HG03064 (cell line): ENCODE measurements around the gene ITGB8.

Experiments
- ATAC-seq: cut with Tn5 transposase; IDR thresholded peaks from one replicate; pipeline ENCODE4 v1.9.1; 2021; ENCODE audit warnings: low read depth; ENCODE audit not compliant: unreplicated experiment

Gene ITGB8

DNA sequence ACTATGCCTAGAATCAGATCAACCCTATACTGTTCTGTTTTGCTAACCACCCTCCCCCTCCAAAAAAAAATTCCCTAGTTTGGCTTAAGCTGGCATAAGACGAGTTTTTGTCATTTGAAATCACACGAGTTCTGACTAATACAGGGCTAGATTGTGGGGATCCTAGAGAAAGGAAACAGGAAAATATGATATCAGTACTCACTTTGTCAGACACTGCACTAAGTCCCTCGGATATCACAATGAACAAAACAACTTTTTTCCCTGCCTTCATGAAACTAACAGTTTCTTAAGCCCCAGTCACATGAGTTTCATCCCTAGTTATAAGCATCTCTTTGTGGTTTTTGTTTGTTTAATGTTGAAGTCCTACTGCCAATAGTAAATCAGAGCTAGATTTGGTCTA, 118.5 kb downstream of the ITGB8 start:
- no peak for ATAC-seq

- no peak for ATAC-seq
Observed at GRCh38 chr7:20450536-20450935, 119.8 kb downstream of the ITGB8 start.

DNA sequence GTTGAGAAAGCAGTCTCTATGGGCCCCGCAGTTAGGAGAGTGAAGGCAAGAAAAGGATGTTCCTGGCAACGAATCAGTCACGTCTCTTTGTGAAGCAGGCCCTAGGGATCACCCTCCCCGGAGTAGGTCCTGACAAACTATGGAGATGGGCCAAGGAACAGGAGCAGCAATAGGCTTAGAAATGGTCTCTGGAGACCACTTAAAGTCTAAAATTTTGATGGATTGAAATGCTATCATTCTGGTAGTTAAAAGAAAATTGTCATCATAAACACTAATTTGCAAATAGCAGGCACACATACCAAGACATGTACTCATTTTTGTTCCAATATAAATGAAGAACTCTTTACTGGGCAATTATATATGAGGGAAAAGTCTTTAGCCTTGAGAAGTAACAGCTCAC, 123.5 kb downstream of the ITGB8 start:
- ATAC-seq: no peak

GRCh38 chr7:20456701-20457100, 126.0 kb downstream of the ITGB8 start:
- no peak for ATAC-seq

DNA sequence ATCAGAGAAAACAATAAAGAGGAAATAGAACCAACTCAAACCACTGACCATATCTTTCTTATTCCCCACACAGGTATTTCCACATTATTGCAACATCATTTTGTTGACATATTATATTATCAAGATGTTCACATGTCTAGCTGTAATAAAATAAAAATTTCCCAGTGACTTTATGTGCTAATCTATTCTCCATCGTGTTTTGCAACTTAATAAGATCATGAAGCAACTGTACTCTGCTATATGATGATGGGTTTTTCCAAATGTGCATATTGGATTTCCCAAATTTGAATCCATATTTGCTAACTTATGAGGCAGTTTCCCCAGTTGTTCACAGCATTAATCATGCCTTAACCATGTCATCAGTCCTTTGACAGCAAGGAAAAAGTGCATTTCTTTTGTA, 127.8 kb downstream of the ITGB8 start:
- no peak for ATAC-seq

DNA sequence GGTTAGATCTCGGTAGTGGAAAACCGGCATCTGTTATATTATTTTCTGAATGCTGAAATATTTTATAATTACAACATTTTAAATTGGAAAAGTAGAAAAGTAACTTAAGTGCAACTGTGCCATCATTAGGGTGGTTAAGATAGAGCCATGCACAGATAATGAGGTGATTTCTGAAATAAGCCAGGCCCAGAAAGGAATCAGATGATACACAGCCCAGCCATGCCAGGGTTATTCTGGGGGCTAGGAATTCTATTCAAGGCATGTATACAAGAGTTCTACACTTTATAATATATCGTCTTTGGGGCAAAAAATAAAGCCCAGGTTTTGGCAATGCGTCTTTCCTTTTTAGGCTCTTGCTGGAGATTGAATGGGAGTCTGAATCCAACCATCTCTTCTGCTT, 128.7 kb downstream of the ITGB8 start:
- ATAC-seq: no peak

GRCh38 chr7:20464891-20465290, 134.2 kb downstream of the ITGB8 start:
- no peak for ATAC-seq
